ENCODE measurements around the gene HELZ2. TPM values are rescaled to one million over a fixed set of nuclear protein-coding genes. Genes with fewer than 3 reads are reported as not detected.
A peak's percentile ranks its signal among the peaks of the same experiment; 100 is the strongest.

The HELZ2 gene
- total RNA-seq, 2 donors from 2014 or later, result 8.8 to 31.2 TPM

GRCh38 chr20:63544241-63544957, 29.6 kb downstream of the HELZ2 start:
- ATAC-seq (replicated peaks in 1 of 2) (no peak), DNase-seq (no peak)
- no peak overlapping the region for H3K27ac Mint-ChIP-seq
- peaks cover 3% of the 10 kb centered on the region for H3K27me3 Mint-ChIP-seq (ENCODE audit: low read depth)
- H3K9me3 Mint-ChIP-seq, result no peaks in the 10 kb centered on the region
- H3K4me3 Mint-ChIP-seq, result no peak overlapping the region
- H3K4me1 Mint-ChIP-seq (ENCODE audit: low read depth), result peaks cover 3% of the 10 kb centered on the region
- no peaks in the 10 kb centered on the region for H3K36me3 Mint-ChIP-seq (ENCODE audit: insufficient read depth in 2 of 2)

GRCh38 chr20:63543733-63544132, 30.3 kb downstream of the HELZ2 start:
- Mint-ChIP-seq H3K27ac (no peak overlapping the region), H3K9me3 (no peaks in the 10 kb centered on the region), H3K36me3 (ENCODE audit: insufficient read depth in 2 of 2) (no peaks in the 10 kb centered on the region), H3K4me3 (no peak overlapping the region), H3K4me1 (ENCODE audit: low read depth) (peaks cover under 1% of the 10 kb centered on the region), H3K27me3 (ENCODE audit: low read depth) (no peaks in the 10 kb centered on the region)
- no peak for ATAC-seq (replicated peaks in 1 of 2)
- no peak for DNase-seq

GRCh38 chr20:63543131-63543530, 30.9 kb downstream of the HELZ2 start:
- DNase-seq (no peak), ATAC-seq (replicated peaks in 1 of 2) (no peak)
- H3K9me3 Mint-ChIP-seq, result no peaks in the 10 kb centered on the region
- H3K27ac Mint-ChIP-seq, result no peak overlapping the region
- H3K27me3 Mint-ChIP-seq (ENCODE audit: low read depth), result no peaks in the 10 kb centered on the region
- H3K36me3 Mint-ChIP-seq (ENCODE audit: insufficient read depth in 2 of 2), result no peaks in the 10 kb centered on the region
- peaks cover 7% of the 10 kb centered on the region for H3K4me1 Mint-ChIP-seq (ENCODE audit: low read depth)
- H3K4me3 Mint-ChIP-seq, result no peak overlapping the region

- Mint-ChIP-seq H3K36me3 (ENCODE audit: insufficient read depth in 2 of 2) (no peaks in the 10 kb centered on the region), H3K27ac (no peak overlapping the region), H3K4me3 (no peak overlapping the region), H3K9me3 (no peaks in the 10 kb centered on the region), H3K27me3 (ENCODE audit: low read depth) (no peaks in the 10 kb centered on the region), H3K4me1 (ENCODE audit: low read depth) (peaks cover 11% of the 10 kb centered on the region)
- DNase-seq (no peak), ATAC-seq (replicated peaks in 1 of 2) (no peak)
Measured at GRCh38 chr20:63542696-63543095, 31.3 kb downstream of the HELZ2 start.

- no peak overlapping the region for H3K27ac Mint-ChIP-seq
- no peak for DNase-seq
Measured at GRCh38 chr20:63542031-63542559, 31.9 kb downstream of the HELZ2 start.

GRCh38 chr20:63541371-63541770, 32.7 kb downstream of the HELZ2 start:
- DNase-seq (no peak), ATAC-seq (replicated peaks in 1 of 2) (no peak)
- no peak overlapping the region for H3K27ac Mint-ChIP-seq
- H3K36me3 Mint-ChIP-seq (ENCODE audit: insufficient read depth in 2 of 2), result no peaks in the 10 kb centered on the region
- no peaks in the 10 kb centered on the region for H3K9me3 Mint-ChIP-seq
- H3K4me3 Mint-ChIP-seq, result no peak overlapping the region
- H3K27me3 Mint-ChIP-seq (ENCODE audit: low read depth), result no peaks in the 10 kb centered on the region
- peaks cover 11% of the 10 kb centered on the region for H3K4me1 Mint-ChIP-seq (ENCODE audit: low read depth)

More at GRCh38 chr20:63542031-63542559, 31.9 kb downstream of the HELZ2 start:
- H3K4me1 Mint-ChIP-seq (ENCODE audit: low read depth), result peaks cover 11% of the 10 kb centered on the region
- H3K4me3 Mint-ChIP-seq, result no peak overlapping the region
- H3K9me3 Mint-ChIP-seq, result no peaks in the 10 kb centered on the region
- ATAC-seq (replicated peaks in 1 of 2), result no peak
- H3K27me3 Mint-ChIP-seq (ENCODE audit: low read depth), result no peaks in the 10 kb centered on the region
- H3K36me3 Mint-ChIP-seq (ENCODE audit: insufficient read depth in 2 of 2), result no peaks in the 10 kb centered on the region

GRCh38 chr20:63540417-63541186, 33.4 kb downstream of the HELZ2 start:
- no peaks in the 10 kb centered on the region for H3K27me3 Mint-ChIP-seq (ENCODE audit: low read depth)
- H3K27ac Mint-ChIP-seq, result no peak overlapping the region
- ATAC-seq (replicated peaks in 1 of 2) (no peak), DNase-seq (no peak)
- no peak overlapping the region for H3K4me3 Mint-ChIP-seq
- peaks cover 11% of the 10 kb centered on the region for H3K4me1 Mint-ChIP-seq (ENCODE audit: low read depth)
- H3K36me3 Mint-ChIP-seq (ENCODE audit: insufficient read depth in 2 of 2), result no peaks in the 10 kb centered on the region
- H3K9me3 Mint-ChIP-seq, result no peaks in the 10 kb centered on the region

GRCh38 chr20:63539441-63540370, 34.3 kb downstream of the HELZ2 start:
- Mint-ChIP-seq H3K4me3 (no peak overlapping the region), H3K4me1 (ENCODE audit: low read depth) (peaks cover 11% of the 10 kb centered on the region), H3K27me3 (ENCODE audit: low read depth) (no peaks in the 10 kb centered on the region), H3K27ac (no peak overlapping the region), H3K9me3 (no peaks in the 10 kb centered on the region), H3K36me3 (ENCODE audit: insufficient read depth in 2 of 2) (no peaks in the 10 kb centered on the region)
- ATAC-seq (replicated peaks in 1 of 2) (no peak), DNase-seq (no peak)

GRCh38 chr20:63539092-63539430, 35.0 kb downstream of the HELZ2 start:
- no peak overlapping the region for H3K27ac Mint-ChIP-seq
- no peaks in the 10 kb centered on the region for H3K27me3 Mint-ChIP-seq (ENCODE audit: low read depth)

GRCh38 chr20:63538204-63539091, 35.6 kb downstream of the HELZ2 start:
- H3K4me3 Mint-ChIP-seq, result peak overlapping the region; percentile 68 to 82
- ATAC-seq (replicated peaks in 1 of 2) (peak; percentile 8 to 14), DNase-seq (no peak)
- peaks cover 11% of the 10 kb centered on the region for H3K4me1 Mint-ChIP-seq (ENCODE audit: low read depth)
- no peaks in the 10 kb centered on the region for H3K36me3 Mint-ChIP-seq (ENCODE audit: insufficient read depth in 2 of 2)
- no peaks in the 10 kb centered on the region for H3K9me3 Mint-ChIP-seq
- no peaks in the 10 kb centered on the region for H3K27me3 Mint-ChIP-seq (ENCODE audit: low read depth)
- H3K27ac Mint-ChIP-seq, result peak overlapping the region; percentile 89

More at GRCh38 chr20:63539092-63539430, 35.0 kb downstream of the HELZ2 start:
- ATAC-seq (replicated peaks in 1 of 2), result no peak
- H3K4me3 Mint-ChIP-seq, result no peak overlapping the region
- no peaks in the 10 kb centered on the region for H3K9me3 Mint-ChIP-seq
- peaks cover 11% of the 10 kb centered on the region for H3K4me1 Mint-ChIP-seq (ENCODE audit: low read depth)
- DNase-seq, result no peak
- no peaks in the 10 kb centered on the region for H3K36me3 Mint-ChIP-seq (ENCODE audit: insufficient read depth in 2 of 2)

GRCh38 chr20:63537525-63538203, 36.4 kb downstream of the HELZ2 start:
- DNase-seq (peak; percentile 97 to 98), ATAC-seq (replicated peaks in 1 of 2) (peak; percentile 94 to 97)
- peak overlapping the region; percentile 89 for H3K27ac Mint-ChIP-seq
- H3K36me3 Mint-ChIP-seq (ENCODE audit: insufficient read depth in 2 of 2), result no peaks in the 10 kb centered on the region
- peaks cover 11% of the 10 kb centered on the region for H3K4me1 Mint-ChIP-seq (ENCODE audit: low read depth)
- no peaks in the 10 kb centered on the region for H3K27me3 Mint-ChIP-seq (ENCODE audit: low read depth)
- H3K4me3 Mint-ChIP-seq, result peak overlapping the region; percentile 68 to 82
- no peaks in the 10 kb centered on the region for H3K9me3 Mint-ChIP-seq
